ENCODE data around the gene GRM7. TPM values are rescaled to one million over a fixed set of nuclear protein-coding genes. Genes with fewer than 3 reads are reported as not detected.

The GRM7 gene
- total RNA-seq, 2 experiments from 2014 or later = not detected

DNA sequence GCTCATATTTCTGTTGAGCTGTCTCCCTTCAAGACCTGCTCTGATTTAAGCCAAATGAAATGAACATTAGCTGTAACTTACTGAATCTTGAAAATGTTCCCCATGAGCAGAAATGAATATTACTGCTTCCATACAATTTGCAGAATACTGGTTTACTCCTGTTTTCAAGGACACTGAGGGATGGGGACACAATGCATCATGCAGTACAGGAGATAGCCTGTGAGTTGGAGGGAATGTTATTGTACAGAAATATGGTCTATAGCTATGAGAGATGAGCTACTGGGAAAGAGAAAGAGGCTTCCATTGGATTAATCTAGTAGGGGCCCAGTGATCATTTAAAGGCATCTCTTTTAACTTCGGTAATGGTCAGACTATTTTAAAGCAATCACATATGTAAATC lies 798.2 kb downstream of the GRM7 start:
- intact Hi-C loops (cut with micrococcal nuclease; ENCODE audit: unreplicated experiment) = no loop called here
- Histone ChIP-seq H3K79me2 (ENCODE audit: insufficient read depth, low read depth, low read length) (no peaks in the 10 kb centered on the region), H3K4me1 (ENCODE audit: insufficient read depth, low read length, poor library complexity, severe bottlenecking) (no peaks in the 10 kb centered on the region), H3K36me3 (ENCODE audit: insufficient read depth, low read length) (no peaks in the 10 kb centered on the region), H3K9me3 (ENCODE audit: low read length) (no peaks in the 10 kb centered on the region), H3K27ac (ENCODE audit: low read depth, low read length, poor library complexity, severe bottlenecking) (no peak overlapping the region), H3K4me2 (ENCODE audit: low read length) (no peak overlapping the region), H3K9me2 (ENCODE audit: insufficient read depth, low read length) (no peaks in the 10 kb centered on the region), H3K4me3 (ENCODE audit: low read depth, low read length, poor library complexity, severe bottlenecking) (no peak overlapping the region), H2AFZ (ENCODE audit: low read length) (no peak overlapping the region), H4K20me1 (ENCODE audit: insufficient read depth, low read length) (no peaks in the 10 kb centered on the region)
- BruUV-seq (replicated peaks) = no TSS peak
- no peak for DNase-seq (ENCODE audit: low spot score)
- no peak for TF ChIP-seq EZH2phosphoT487 (IDR thresholded peaks at IDR 0.05; ENCODE audit: borderline replicate concordance, low read depth, low read length)
- TF ChIP-seq, protein P1, sequence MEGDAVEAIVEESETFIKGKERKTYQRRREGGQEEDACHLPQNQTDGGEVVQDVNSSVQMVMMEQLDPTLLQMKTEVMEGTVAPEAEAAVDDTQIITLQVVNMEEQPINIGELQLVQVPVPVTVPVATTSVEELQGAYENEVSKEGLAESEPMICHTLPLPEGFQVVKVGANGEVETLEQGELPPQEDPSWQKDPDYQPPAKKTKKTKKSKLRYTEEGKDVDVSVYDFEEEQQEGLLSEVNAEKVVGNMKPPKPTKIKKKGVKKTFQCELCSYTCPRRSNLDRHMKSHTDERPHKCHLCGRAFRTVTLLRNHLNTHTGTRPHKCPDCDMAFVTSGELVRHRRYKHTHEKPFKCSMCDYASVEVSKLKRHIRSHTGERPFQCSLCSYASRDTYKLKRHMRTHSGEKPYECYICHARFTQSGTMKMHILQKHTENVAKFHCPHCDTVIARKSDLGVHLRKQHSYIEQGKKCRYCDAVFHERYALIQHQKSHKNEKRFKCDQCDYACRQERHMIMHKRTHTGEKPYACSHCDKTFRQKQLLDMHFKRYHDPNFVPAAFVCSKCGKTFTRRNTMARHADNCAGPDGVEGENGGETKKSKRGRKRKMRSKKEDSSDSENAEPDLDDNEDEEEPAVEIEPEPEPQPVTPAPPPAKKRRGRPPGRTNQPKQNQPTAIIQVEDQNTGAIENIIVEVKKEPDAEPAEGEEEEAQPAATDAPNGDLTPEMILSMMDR (conservative IDR thresholded peaks at IDR 0.05; ENCODE audit: low read length) = no peak
- POLR2A ChIA-PET = no interaction called here
- CTCF ChIA-PET (ENCODE audit: unreplicated experiment) = no interaction called here

GRCh38 chr3:7663771-7664170 lies 802.9 kb downstream of the GRM7 start:
- POLR2A ChIA-PET = interaction anchor here (0.6 kb wide), 1 partner anchor 339 kb away, joined by 3 read pairs; no protein-coding TSS in a partner anchor
- TF ChIP-seq, protein P1 (conservative IDR thresholded peaks at IDR 0.05; ENCODE audit: low read length) = no peak
- TF ChIP-seq EZH2phosphoT487 (IDR thresholded peaks at IDR 0.05; ENCODE audit: borderline replicate concordance, low read depth, low read length) = no peak
- CTCF ChIA-PET (ENCODE audit: unreplicated experiment) = no interaction called here
- BruUV-seq (replicated peaks) = no TSS peak
- DNase-seq (ENCODE audit: low spot score) = no peak
- H3K4me2 ChIP-seq (ENCODE audit: low read length) = no peak overlapping the region
- H3K4me1 ChIP-seq (ENCODE audit: insufficient read depth, low read length, poor library complexity, severe bottlenecking) = no peaks in the 10 kb centered on the region
- no peaks in the 10 kb centered on the region for H3K9me2 ChIP-seq (ENCODE audit: insufficient read depth, low read length)
- H4K20me1 ChIP-seq (ENCODE audit: insufficient read depth, low read length) = no peaks in the 10 kb centered on the region
- no peak overlapping the region for H2AFZ ChIP-seq (ENCODE audit: low read length)
- intact Hi-C loops (cut with micrococcal nuclease; ENCODE audit: unreplicated experiment) = no loop called here
- H3K79me2 ChIP-seq (ENCODE audit: insufficient read depth, low read depth, low read length) = no peaks in the 10 kb centered on the region
- H3K9me3 ChIP-seq (ENCODE audit: low read length) = no peaks in the 10 kb centered on the region
- no peak overlapping the region for H3K27ac ChIP-seq (ENCODE audit: low read depth, low read length, poor library complexity, severe bottlenecking)
- no peaks in the 10 kb centered on the region for H3K36me3 ChIP-seq (ENCODE audit: insufficient read depth, low read length)
- no peak overlapping the region for H3K4me3 ChIP-seq (ENCODE audit: low read depth, low read length, poor library complexity, severe bottlenecking)

GRCh38 chr3:7667774-7668173 lies 806.9 kb downstream of the GRM7 start:
- no peak overlapping the region for H3K27ac ChIP-seq (ENCODE audit: low read depth, low read length, poor library complexity, severe bottlenecking)
- TF ChIP-seq EZH2phosphoT487 (IDR thresholded peaks at IDR 0.05; ENCODE audit: borderline replicate concordance, low read depth, low read length) = no peak
- TF ChIP-seq, protein P1 (conservative IDR thresholded peaks at IDR 0.05; ENCODE audit: low read length) = no peak
- no peaks in the 10 kb centered on the region for H4K20me1 ChIP-seq (ENCODE audit: insufficient read depth, low read length)
- no peak overlapping the region for H3K4me2 ChIP-seq (ENCODE audit: low read length)
- no peaks in the 10 kb centered on the region for H3K9me2 ChIP-seq (ENCODE audit: insufficient read depth, low read length)
- H3K9me3 ChIP-seq (ENCODE audit: low read length) = no peaks in the 10 kb centered on the region
- H3K4me1 ChIP-seq (ENCODE audit: insufficient read depth, low read length, poor library complexity, severe bottlenecking) = no peaks in the 10 kb centered on the region
- intact Hi-C loops (cut with micrococcal nuclease; ENCODE audit: unreplicated experiment) = no loop called here
- ChIA-PET POLR2A (no interaction called here), CTCF (ENCODE audit: unreplicated experiment) (no interaction called here)
- no peaks in the 10 kb centered on the region for H3K36me3 ChIP-seq (ENCODE audit: insufficient read depth, low read length)
- no peak for DNase-seq (ENCODE audit: low spot score)
- no peak overlapping the region for H2AFZ ChIP-seq (ENCODE audit: low read length)
- no peaks in the 10 kb centered on the region for H3K79me2 ChIP-seq (ENCODE audit: insufficient read depth, low read depth, low read length)
- H3K4me3 ChIP-seq (ENCODE audit: low read depth, low read length, poor library complexity, severe bottlenecking) = no peak overlapping the region
- no TSS peak for BruUV-seq (replicated peaks)
